ENCODE results near the gene ZNF652.

The ZNF652 gene

GRCh38 chr17:49356320-49356719 is 5.7 kb downstream of the ZNF652 start:
- Histone ChIP-seq H3K27me3 (no peaks in the 10 kb centered on the region), H3K4me3 (ENCODE audit: low read depth in 1 of 2, low read length in 1 of 2) (no peak overlapping the region), H3K27ac (no peak overlapping the region), H3K9me3 (no peaks in the 10 kb centered on the region), H3K4me1 (ENCODE audit: control insufficient read depth in 1 of 2, insufficient read depth in 1 of 2, low read depth in 1 of 2, low read length in 1 of 2) (peaks cover 21 to 25% of the 10 kb centered on the region in 2 experiments), H3K36me3 (peaks cover 3% of the 10 kb centered on the region)
- TF ChIP-seq CTCF (IDR thresholded peaks at IDR 0.05): no peak

- Histone ChIP-seq H3K4me1 (ENCODE audit: control insufficient read depth in 1 of 2, insufficient read depth in 1 of 2, low read depth in 1 of 2, low read length in 1 of 2) (peaks cover 0 to under 1% of the 10 kb centered on the region in 2 experiments), H3K27me3 (no peaks in the 10 kb centered on the region), H3K4me3 (ENCODE audit: low read depth in 1 of 2, low read length in 1 of 2) (no peak overlapping the region), H3K36me3 (peaks cover 3% of the 10 kb centered on the region), H3K9me3 (no peaks in the 10 kb centered on the region), H3K27ac (no peak overlapping the region)
- TF ChIP-seq CTCF (IDR thresholded peaks at IDR 0.05): no peak
These were observed 8.4 kb downstream of the ZNF652 start for GRCh38 chr17:49353607-49354006.

- H3K4me1 ChIP-seq (ENCODE audit: control insufficient read depth in 1 of 2, insufficient read depth in 1 of 2, low read depth in 1 of 2, low read length in 1 of 2): no peaks in the 10 kb centered on the region
- H3K27ac ChIP-seq: no peak overlapping the region
- no peak for TF ChIP-seq CTCF (IDR thresholded peaks at IDR 0.05)
- H3K9me3 ChIP-seq: no peaks in the 10 kb centered on the region
- H3K27me3 ChIP-seq: no peaks in the 10 kb centered on the region
- peaks cover 2% of the 10 kb centered on the region for H3K36me3 ChIP-seq
- H3K4me3 ChIP-seq (ENCODE audit: low read depth in 1 of 2, low read length in 1 of 2): no peak overlapping the region
These were observed 9.4 kb downstream of the ZNF652 start for GRCh38 chr17:49352587-49353154.

GRCh38 chr17:49351572-49352140 is 10.4 kb downstream of the ZNF652 start:
- Histone ChIP-seq H3K36me3 (no peaks in the 10 kb centered on the region), H3K9me3 (no peaks in the 10 kb centered on the region), H3K4me1 (ENCODE audit: control insufficient read depth in 1 of 2, insufficient read depth in 1 of 2, low read depth in 1 of 2, low read length in 1 of 2) (no peaks in the 10 kb centered on the region), H3K27ac (no peak overlapping the region), H3K27me3 (no peaks in the 10 kb centered on the region), H3K4me3 (ENCODE audit: low read depth in 1 of 2, low read length in 1 of 2) (no peak overlapping the region)
- no peak for TF ChIP-seq CTCF (IDR thresholded peaks at IDR 0.05)

- Histone ChIP-seq H3K4me3 (ENCODE audit: low read depth in 1 of 2, low read length in 1 of 2) (no peak overlapping the region), H3K27ac (no peak overlapping the region), H3K27me3 (no peaks in the 10 kb centered on the region), H3K36me3 (no peaks in the 10 kb centered on the region), H3K4me1 (ENCODE audit: control insufficient read depth in 1 of 2, insufficient read depth in 1 of 2, low read depth in 1 of 2, low read length in 1 of 2) (peaks cover 0 to 3% of the 10 kb centered on the region in 2 experiments), H3K9me3 (no peaks in the 10 kb centered on the region)
- no peak for TF ChIP-seq CTCF (IDR thresholded peaks at IDR 0.05)
These were observed 12.5 kb downstream of the ZNF652 start for GRCh38 chr17:49349541-49349940.
